GM12874 (cell line): ENCODE results near the gene AZIN2.

ENCODE experiments used
- CTCF ChIP-seq: IDR thresholded peaks from 2 replicates; pipeline ENCODE4 v1.5.1; 2011; ENCODE audit warnings: low read depth, mild to moderate bottlenecking, control low read depth, low read length, moderate library complexity; ENCODE audit not compliant: insufficient read depth

Gene AZIN2

GRCh38 chr1:33092438-33092837 is 11.5 kb downstream of the AZIN2 start:
- no peak for TF ChIP-seq CTCF

- no peak for TF ChIP-seq CTCF
Measured at GRCh38 chr1:33093004-33093403, 12.1 kb downstream of the AZIN2 start.

GRCh38 chr1:33094486-33094885 is 13.5 kb downstream of the AZIN2 start:
- TF ChIP-seq CTCF, result no peak

- TF ChIP-seq CTCF, result peak; percentile 93
Measured at GRCh38 chr1:33094971-33095604, 14.1 kb downstream of the AZIN2 start.

- TF ChIP-seq CTCF, result no peak
Measured at GRCh38 chr1:33096363-33097005, 15.5 kb downstream of the AZIN2 start.

- TF ChIP-seq CTCF, result no peak
Measured at GRCh38 chr1:33097137-33097611, 16.2 kb downstream of the AZIN2 start.

- no peak for TF ChIP-seq CTCF
Measured at GRCh38 chr1:33097762-33098161, 16.8 kb downstream of the AZIN2 start.
